H1 (cell line): ENCODE measurements around the gene PTGFR. TPM values are rescaled to one million over a fixed set of nuclear protein-coding genes. Genes with fewer than 3 reads are reported as not detected.

ENCODE experiments used
- CTCF ChIA-PET: fragments of 300-600 bp; sonication (Branson Sonifier 250); formaldehyde crosslinking; loops from one replicate; lab custom pipeline; 2021; ENCODE audit not compliant: partially characterized antibody; lab: Charles Lee
- POLR2A ChIA-PET: fragments of 300-600 bp; sonication (Branson Sonifier 250); formaldehyde crosslinking; loops from one replicate; lab custom pipeline; 2021; ENCODE audit warnings: inconsistent platforms; ENCODE audit not compliant: partially characterized antibody; lab: Charles Lee
- DNase-seq, 2 experiments: peaks; one replicate each; pipeline versions ENCODE4 v3.0.0 to v3.0.0-alpha.2; 2010 to 2022; ENCODE audit warnings: low spot score in 2 of 2, low read depth in 1 of 2, mixed read lengths in 1 of 2
- FAIRE-seq: peaks from 2 replicates; lab custom pipeline; 2011; peaks lifted over from hg19 to GRCh38; lab: Jason Lieb, UNC
- H2AFZ ChIP-seq: 2 replicates; pipeline ENCODE4 v1.8.1; 2012; ENCODE audit warnings: low read length, inconsistent platforms
- H2AK5ac ChIP-seq: 2 replicates; pipeline ENCODE4 v1.6.1; 2013; ENCODE audit warnings: low read depth, low read length
- H2BK120ac ChIP-seq: replicated peaks from 2 replicates; pipeline ENCODE3; 2013; ENCODE audit warnings: low read depth, low read length, inconsistent platforms
- H2BK12ac ChIP-seq: 2 replicates; pipeline ENCODE4 v1.6.1; 2013; ENCODE audit warnings: low read depth, low read length
- H2BK15ac ChIP-seq: 2 replicates; pipeline ENCODE4 v1.6.1; 2013; ENCODE audit warnings: low read length
- H2BK20ac ChIP-seq: 2 replicates; pipeline ENCODE4 v1.6.1; 2013; ENCODE audit warnings: low read length
- H2BK5ac ChIP-seq: 2 replicates; pipeline ENCODE4 v1.6.1; 2013; ENCODE audit warnings: low read depth, low read length
- H3K14ac ChIP-seq: 2 replicates; pipeline ENCODE4 v1.6.1; 2013; ENCODE audit warnings: inconsistent platforms; ENCODE audit not compliant: insufficient read length
- H3K18ac ChIP-seq: 2 replicates; pipeline ENCODE4 v1.6.1; 2013; ENCODE audit warnings: low read length; ENCODE audit errors: extremely low read depth
- H3K23ac ChIP-seq: 2 replicates; pipeline ENCODE4 v1.6.1; 2013; ENCODE audit warnings: inconsistent platforms; ENCODE audit not compliant: insufficient read length
- H3K23me2 ChIP-seq: 2 replicates; pipeline ENCODE4 v1.6.1; 2013; ENCODE audit warnings: low read depth, low read length
- H3K27ac ChIP-seq: 2 replicates; pipeline ENCODE4 v1.6.1; 2011; ENCODE audit warnings: low read depth, low read length, inconsistent platforms
- H3K27me3 ChIP-seq, 4 experiments: replicated peaks in 1 of 4; 1 replicate in 1 of 4; 2 replicates in 3 of 4; pipeline versions ENCODE4 v1.6.1 to v1.8.1; 2011 to 2013; ENCODE audit warnings: low read length in 3 of 4, mild to moderate bottlenecking in 3 of 4, inconsistent platforms in 2 of 4, mixed read lengths in 2 of 4, moderate library complexity in 1 of 4; ENCODE audit not compliant: control insufficient read depth in 3 of 4, insufficient read depth in 3 of 4; ENCODE audit errors: extremely low read depth in 1 of 4
- H3K36me3 ChIP-seq, 4 experiments: 2 replicates each; pipeline versions ENCODE4 v1.6.1 to v1.8.1; 2011 to 2013; ENCODE audit warnings: mild to moderate bottlenecking in 4 of 4, low read length in 3 of 4, moderate library complexity in 2 of 4, control low read depth in 1 of 4, inconsistent platforms in 1 of 4; ENCODE audit not compliant: insufficient read depth in 4 of 4, control insufficient read depth in 2 of 4
- H3K4ac ChIP-seq: replicated peaks from 2 replicates; pipeline ENCODE3; 2013; ENCODE audit warnings: low read length, low read depth, mixed read lengths, inconsistent platforms; ENCODE audit not compliant: insufficient read length
- H3K4me1 ChIP-seq, 4 experiments: replicated peaks in 1 of 4; 1 replicate in 1 of 4; 2 replicates in 3 of 4; pipeline versions ENCODE4 v1.6.1 to v1.8.1; 2011 to 2013; ENCODE audit warnings: low read length in 3 of 4, inconsistent platforms in 2 of 4, mixed read lengths in 1 of 4; ENCODE audit not compliant: insufficient read depth in 4 of 4, control insufficient read depth in 3 of 4
- H3K4me2 ChIP-seq, 2 experiments: 2 replicates each; pipeline versions ENCODE4 v1.6.1 to v1.8.1; 2011 to 2013; ENCODE audit warnings: low read depth in 2 of 2, low read length in 2 of 2, control low read depth in 1 of 2, inconsistent platforms in 1 of 2, mild to moderate bottlenecking in 1 of 2; ENCODE audit not compliant: insufficient read depth in 1 of 2
- H3K4me3 ChIP-seq, 4 experiments: fragments of 200-600, 300-600 bp in 1 of 4; sonication (generic), shearing (Covaris generic), sonication (Bioruptor Twin) in 1 of 4; 2 replicates each; pipeline versions ENCODE4 v1.5.1 to v1.8.1; 2011 to 2016; ENCODE audit warnings: low read length in 4 of 4, low read depth in 3 of 4, control low read depth in 2 of 4, inconsistent platforms in 2 of 4, mild to moderate bottlenecking in 2 of 4, mixed read lengths in 1 of 4, moderate library complexity in 1 of 4; ENCODE audit not compliant: insufficient read depth in 2 of 4; ENCODE audit errors: extremely low read depth in 1 of 4
- H3K56ac ChIP-seq: replicated peaks from 2 replicates; pipeline ENCODE3; 2013; ENCODE audit warnings: low read depth, mild to moderate bottlenecking, mixed read lengths, low read length, inconsistent platforms; ENCODE audit not compliant: insufficient read length
- H3K79me1 ChIP-seq: 2 replicates; pipeline ENCODE4 v1.6.1; 2013; ENCODE audit warnings: low read depth, low read length, control low read depth
- H3K79me2 ChIP-seq, 2 experiments: 2 replicates each; pipeline versions ENCODE4 v1.6.1 to v1.8.1; 2012 to 2013; ENCODE audit warnings: low read length in 2 of 2, mild to moderate bottlenecking in 2 of 2, inconsistent platforms in 1 of 2; ENCODE audit not compliant: insufficient read depth in 2 of 2, control insufficient read depth in 1 of 2
- H3K9ac ChIP-seq, 4 experiments: replicated peaks in 1 of 4; 1 replicate in 1 of 4; 2 replicates in 3 of 4; pipeline versions ENCODE4 v1.6.1 to v1.8.1; 2011 to 2013; ENCODE audit warnings: low read depth in 3 of 4, low read length in 3 of 4, control low read depth in 2 of 4, mild to moderate bottlenecking in 2 of 4, moderate library complexity in 2 of 4, inconsistent platforms in 1 of 4; ENCODE audit errors: extremely low read depth in 1 of 4
- H3K9me3 ChIP-seq, 2 experiments: 2 replicates each; pipeline versions ENCODE4 v1.6.1 to v1.8.1; 2012 to 2013; ENCODE audit warnings: mild to moderate bottlenecking in 2 of 2, moderate library complexity in 2 of 2, control low read depth in 1 of 2, inconsistent platforms in 1 of 2, low read depth in 1 of 2, low read length in 1 of 2, mixed read lengths in 1 of 2; ENCODE audit not compliant: insufficient read depth in 2 of 2
- H4K20me1 ChIP-seq, 2 experiments: replicated peaks in 1 of 2; 2 replicates each; pipeline versions ENCODE3 to v1.8.1; 2011 to 2013; ENCODE audit warnings: inconsistent platforms in 2 of 2, low read length in 2 of 2, mild to moderate bottlenecking in 1 of 2; ENCODE audit not compliant: insufficient read depth in 2 of 2, control insufficient read depth in 1 of 2
- H4K5ac ChIP-seq: 2 replicates; pipeline ENCODE4 v1.6.1; 2013; ENCODE audit warnings: low read length, low read depth, mixed read lengths, inconsistent platforms; ENCODE audit not compliant: insufficient read length
- H4K8ac ChIP-seq: 2 replicates; pipeline ENCODE4 v1.8.0; 2013; ENCODE audit warnings: mild to moderate bottlenecking, moderate library complexity, low read length, inconsistent platforms; ENCODE audit not compliant: insufficient read depth; ENCODE audit errors: extremely low read depth
- H4K91ac ChIP-seq: replicated peaks from 2 replicates; pipeline ENCODE3; 2013; ENCODE audit warnings: low read length, mixed read lengths, inconsistent platforms; ENCODE audit not compliant: insufficient read length
- BRCA1 ChIP-seq: IDR thresholded peaks from 2 replicates; pipeline ENCODE4 v1.6.1; 2012; ENCODE audit warnings: low read depth, low read length, improper control_type of control experiment
- CBX8 ChIP-seq: fragments of 300-800, 300-1000 bp; sonication (generic); IDR thresholded peaks from 2 replicates; pipeline ENCODE4 v1.7.1; 2016; ENCODE audit warnings: low read depth, low read length, borderline replicate concordance
- CEBPB ChIP-seq: IDR thresholded peaks from 2 replicates; pipeline ENCODE4 v1.6.1; 2012; ENCODE audit warnings: low read depth, low read length
- E2F6 ChIP-seq: IDR thresholded peaks from 2 replicates; pipeline ENCODE4 v1.6.1; 2012; ENCODE audit warnings: inconsistent platforms
- FOSL1 ChIP-seq: IDR thresholded peaks from 2 replicates; pipeline ENCODE4 v1.6.1; 2011; ENCODE audit warnings: mild to moderate bottlenecking, low read depth, low read length, moderate library complexity; ENCODE audit not compliant: insufficient read depth
- HDAC6 ChIP-seq: IDR thresholded peaks from one replicate; pipeline ENCODE4 v1.7.1; 2012; ENCODE audit warnings: low read depth, mild to moderate bottlenecking, inconsistent platforms, low read length, moderate library complexity
- JUND ChIP-seq: IDR thresholded peaks from 2 replicates; pipeline ENCODE4 v1.6.1; 2011; ENCODE audit warnings: mild to moderate bottlenecking, improper control_type of control experiment, low read length
- MAX ChIP-seq: IDR thresholded peaks from 2 replicates; pipeline ENCODE4 v1.6.1; 2012; ENCODE audit warnings: inconsistent platforms
- POLR2AphosphoS5 ChIP-seq: IDR thresholded peaks from 2 replicates; pipeline ENCODE4 v1.6.1; 2011; ENCODE audit warnings: low read depth, low read length
- RNF2 ChIP-seq: fragments of 200-900, 300-1000 bp; sonication (generic); IDR thresholded peaks from 2 replicates; pipeline ENCODE4 v1.7.1; 2016; ENCODE audit warnings: borderline replicate concordance, low read depth, mild to moderate bottlenecking, antibody characterized with exemption, low read length; ENCODE audit not compliant: poor library complexity, severe bottlenecking; ENCODE audit errors: missing control alignments
- RXRA ChIP-seq: IDR thresholded peaks from 2 replicates; pipeline ENCODE4 v1.6.1; 2011; ENCODE audit warnings: low read depth, mild to moderate bottlenecking, low read length, moderate library complexity; ENCODE audit not compliant: insufficient read depth
- SP1 ChIP-seq: IDR thresholded peaks from 2 replicates; pipeline ENCODE4 v1.6.1; 2011; ENCODE audit warnings: low read depth, low read length
- SP4 ChIP-seq: IDR thresholded peaks from 2 replicates; pipeline ENCODE4 v1.6.1; 2012; ENCODE audit warnings: low read length, inconsistent platforms
- SUZ12 ChIP-seq: fragments of 200-600 bp; sonication (generic); IDR thresholded peaks from 2 replicates; pipeline ENCODE4 v1.6.1; 2012; ENCODE audit warnings: mild to moderate bottlenecking, inconsistent platforms, low read length, moderate library complexity, mixed read lengths
- TCF12 ChIP-seq: IDR thresholded peaks from 2 replicates; pipeline ENCODE4 v1.6.1; 2011; ENCODE audit warnings: low read depth, mild to moderate bottlenecking, low read length
- WGBS, 2 experiments: shearing (Covaris generic) in 1 of 2; methylation state at CpG; one replicate each; pipeline versions ENCODE4 v1.1.6 to v1.1.7; 2013 to 2015; ENCODE audit warnings: low lambda C conversion rate in 2 of 2, mixed read lengths in 2 of 2, inconsistent platforms in 1 of 2, low coverage in 1 of 2, missing lambda C conversion rate in 1 of 2; ENCODE audit not compliant: insufficient replicate concordance in 2 of 2, insufficient coverage in 1 of 2, insufficient read length in 1 of 2; ENCODE audit errors: extremely low coverage in 1 of 2, missing lambda C conversion rate in 1 of 2; 5-methylcytosine and 5-hydroxymethylcytosine counted together
- polyA plus RNA-seq, 7 experiments: library from polyadenylated mRNA; depleted of rRNA in 3 of 7; stranded (reverse) in 5 of 7; unstranded in 2 of 7; fragments of >200 nt in 5 of 7; fragments of 200-250 nt in 2 of 7; gene quantifications; 1 replicate in 5 of 7; 2 replicates in 1 of 7; 4 replicates in 1 of 7; pipeline versions ENCODE4 v1.2.1 to v1.2.3, GENCODE V29; 2011 to 2013; ENCODE audit warnings: missing spikeins in 2 of 7, mixed read lengths in 2 of 7
- total RNA-seq: library from RNA; stranded (reverse); fragmentation: NEBNext Ultra II Directional; extraction: Animal tissue kit (Norgen Biotek cat#: 25700); gene quantifications from 2 replicates; pipeline ENCODE4 v1.2.1, GENCODE V29; 2021

Gene PTGFR
- total and polyA plus RNA-seq, 2 of the 8 experiments (the other 6 are each of a cell fraction or from before 2014, with no cell fraction given) = 0.02 TPM; not detected in 1

- no peak overlapping the region for H4K8ac ChIP-seq
- H3K4me1 ChIP-seq = no peaks in the 10 kb centered on the region
- no peak overlapping the region for H3K9ac ChIP-seq
- H2BK12ac ChIP-seq = no peak overlapping the region
- no peak for FAIRE-seq
- DNase-seq = no peak
- no peak overlapping the region for H3K4me3 ChIP-seq
- no peak overlapping the region for H2BK120ac ChIP-seq
- no peak overlapping the region for H2BK15ac ChIP-seq
- no peak overlapping the region for H3K23ac ChIP-seq
- no peak overlapping the region for H3K27ac ChIP-seq
- no peaks in the 10 kb centered on the region for H3K79me1 ChIP-seq
- no peaks in the 10 kb centered on the region for H3K23me2 ChIP-seq
- H4K20me1 ChIP-seq = no peaks in the 10 kb centered on the region
- no peak overlapping the region for H3K56ac ChIP-seq
- H3K4ac ChIP-seq = no peak overlapping the region
- no peaks in the 10 kb centered on the region for H3K79me2 ChIP-seq
- no peak overlapping the region for H2BK5ac ChIP-seq
- no peak overlapping the region for H3K14ac ChIP-seq
- no peak overlapping the region for H2AK5ac ChIP-seq
- peaks cover 1 to 12% (median 6%) of the 10 kb centered on the region in 4 experiments; a peak in 6 of 7 replicates for H3K27me3 ChIP-seq
- WGBS, 2 experiments = 93% methylated on average over 4 of the region's 4 CpGs; no CpG with 5 or more reads in 1 of the 2 experiments
- no peak overlapping the region for H2AFZ ChIP-seq
- no peak overlapping the region for H3K4me2 ChIP-seq
- H4K5ac ChIP-seq = no peak overlapping the region
- H3K9me3 ChIP-seq = no peaks in the 10 kb centered on the region
- no peak overlapping the region for H3K18ac ChIP-seq
- no peak overlapping the region for H2BK20ac ChIP-seq
- H4K91ac ChIP-seq = no peak overlapping the region
- ChIA-PET POLR2A (no interaction called here), CTCF (no interaction called here)
- H3K36me3 ChIP-seq = no peaks in the 10 kb centered on the region
- TF ChIP-seq SP4 (no peak), FOSL1 (no peak), JUND (no peak), MAX (no peak), CEBPB (no peak), SUZ12 (no peak), RXRA (no peak), HDAC6 (no peak), TCF12 (no peak), E2F6 (no peak), RNF2 (no peak), BRCA1 (no peak), CBX8 (no peak), POLR2AphosphoS5 (no peak), SP1 (no peak)
Observed at GRCh38 chr1:78497201-78497600, 6.4 kb downstream of the PTGFR start.
